GM12874 (cell line): ENCODE data around the gene FGF14.

Experiments
- TF ChIP-seq, protein P1 (sequence below): IDR thresholded peaks from 2 replicates; pipeline ENCODE4 v1.5.1; 2011; ENCODE audit warnings: low read depth, mild to moderate bottlenecking, control low read depth, low read length, moderate library complexity; ENCODE audit not compliant: insufficient read depth

Gene FGF14

DNA sequence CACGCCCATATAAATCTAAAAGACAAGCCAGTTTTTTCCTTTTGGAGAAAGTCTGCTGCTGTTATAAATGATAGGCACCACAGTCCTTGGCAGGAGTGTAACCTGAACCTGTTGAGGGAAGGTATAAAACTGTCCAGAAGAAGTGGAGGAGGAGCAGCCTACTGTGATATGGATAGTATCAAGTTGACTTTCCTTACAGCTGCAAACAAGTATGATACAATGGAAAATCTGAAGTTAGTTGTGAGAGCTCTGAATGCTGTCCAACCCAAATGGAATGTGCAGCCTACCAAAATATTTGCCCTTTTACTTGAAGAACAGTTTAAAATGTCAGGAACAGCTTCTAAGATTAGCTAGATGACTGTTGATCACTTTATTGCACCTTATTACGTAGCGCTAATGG is 399.6 kb downstream of the FGF14 start:
- TF ChIP-seq, protein P1, sequence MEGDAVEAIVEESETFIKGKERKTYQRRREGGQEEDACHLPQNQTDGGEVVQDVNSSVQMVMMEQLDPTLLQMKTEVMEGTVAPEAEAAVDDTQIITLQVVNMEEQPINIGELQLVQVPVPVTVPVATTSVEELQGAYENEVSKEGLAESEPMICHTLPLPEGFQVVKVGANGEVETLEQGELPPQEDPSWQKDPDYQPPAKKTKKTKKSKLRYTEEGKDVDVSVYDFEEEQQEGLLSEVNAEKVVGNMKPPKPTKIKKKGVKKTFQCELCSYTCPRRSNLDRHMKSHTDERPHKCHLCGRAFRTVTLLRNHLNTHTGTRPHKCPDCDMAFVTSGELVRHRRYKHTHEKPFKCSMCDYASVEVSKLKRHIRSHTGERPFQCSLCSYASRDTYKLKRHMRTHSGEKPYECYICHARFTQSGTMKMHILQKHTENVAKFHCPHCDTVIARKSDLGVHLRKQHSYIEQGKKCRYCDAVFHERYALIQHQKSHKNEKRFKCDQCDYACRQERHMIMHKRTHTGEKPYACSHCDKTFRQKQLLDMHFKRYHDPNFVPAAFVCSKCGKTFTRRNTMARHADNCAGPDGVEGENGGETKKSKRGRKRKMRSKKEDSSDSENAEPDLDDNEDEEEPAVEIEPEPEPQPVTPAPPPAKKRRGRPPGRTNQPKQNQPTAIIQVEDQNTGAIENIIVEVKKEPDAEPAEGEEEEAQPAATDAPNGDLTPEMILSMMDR: no peak

DNA sequence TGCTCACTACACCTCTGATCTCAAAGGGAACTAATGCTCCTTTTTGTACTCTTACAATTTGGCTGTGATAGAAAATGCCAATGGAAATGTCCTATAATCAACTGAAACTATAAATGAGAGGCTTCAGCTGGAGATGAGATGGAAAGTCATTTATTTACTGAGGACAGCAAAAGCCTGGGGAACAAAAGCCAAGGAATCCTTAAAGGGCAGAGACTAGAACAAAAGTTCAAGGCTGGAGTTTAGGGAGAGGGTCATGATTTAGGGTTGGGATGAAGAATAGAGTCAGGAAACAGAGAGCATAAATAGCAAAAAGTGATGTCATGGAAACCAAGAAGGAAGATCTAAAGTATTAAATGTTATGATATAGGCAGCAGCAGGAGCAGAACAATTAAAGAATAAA is 401.1 kb downstream of the FGF14 start:
- TF ChIP-seq, protein P1: no peak

DNA sequence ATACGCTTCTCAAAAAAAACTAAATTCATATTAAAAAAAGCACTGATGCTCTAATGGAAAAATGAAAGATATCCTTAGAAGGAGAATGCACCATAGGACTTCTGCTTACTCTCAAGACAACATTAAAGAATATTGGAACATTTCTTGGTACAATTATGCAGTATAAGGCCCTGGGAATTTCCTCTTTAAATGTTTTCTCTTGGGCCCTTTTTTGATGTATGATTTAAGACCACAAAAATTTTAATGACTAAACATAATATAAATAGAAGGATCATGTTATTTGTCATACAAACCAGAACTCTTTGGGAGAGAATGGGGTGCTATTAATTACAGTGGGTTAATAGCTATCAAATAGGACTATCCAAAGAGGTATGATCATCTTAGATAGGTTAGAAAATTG is 403.7 kb downstream of the FGF14 start:
- TF ChIP-seq, protein P1: no peak

DNA sequence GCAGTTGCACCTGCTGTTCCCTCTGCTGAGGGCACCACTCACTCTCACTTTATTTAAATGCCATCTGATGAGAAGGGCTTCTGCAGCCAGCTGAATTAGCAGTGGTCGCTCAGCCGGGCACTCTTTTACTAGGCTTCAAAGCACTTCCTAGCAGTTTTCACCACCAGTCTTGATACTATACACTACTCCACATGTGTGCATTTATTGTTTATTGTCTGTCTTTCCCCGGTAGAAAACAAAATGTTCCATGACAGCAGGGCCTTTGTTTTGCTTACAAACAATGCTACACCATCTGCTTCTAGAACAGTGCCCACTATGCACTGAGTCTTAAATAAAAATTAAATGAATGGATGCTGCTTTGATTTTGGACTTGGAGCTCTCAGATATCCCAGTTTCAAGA is 404.9 kb downstream of the FGF14 start:
- TF ChIP-seq, protein P1: no peak

DNA sequence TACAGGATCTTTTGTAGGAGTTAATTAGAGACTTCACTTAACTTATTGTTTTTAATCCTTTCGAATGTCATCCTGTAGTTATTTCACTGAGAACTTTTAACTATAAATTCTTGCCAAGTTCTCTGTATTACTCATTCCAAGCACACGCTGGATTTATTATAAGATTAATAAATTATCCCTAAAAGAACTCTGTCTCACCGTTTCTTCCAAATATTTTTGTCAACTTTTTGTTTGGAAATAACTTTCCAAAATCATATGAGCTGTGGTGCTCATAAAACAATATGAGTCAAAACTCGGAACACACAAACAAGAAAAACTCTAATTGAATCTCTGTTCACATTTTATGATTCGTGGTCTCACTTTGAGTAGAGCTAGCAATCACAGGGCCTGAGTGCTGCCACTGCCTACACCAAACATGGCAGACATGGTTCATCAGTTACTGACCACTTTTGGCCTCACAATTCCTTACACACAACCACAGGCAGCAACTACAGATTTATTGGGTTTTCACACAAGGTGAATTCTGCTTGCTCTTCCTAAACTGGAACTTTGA is 412.0 kb downstream of the FGF14 start:
- TF ChIP-seq, protein P1: no peak

DNA sequence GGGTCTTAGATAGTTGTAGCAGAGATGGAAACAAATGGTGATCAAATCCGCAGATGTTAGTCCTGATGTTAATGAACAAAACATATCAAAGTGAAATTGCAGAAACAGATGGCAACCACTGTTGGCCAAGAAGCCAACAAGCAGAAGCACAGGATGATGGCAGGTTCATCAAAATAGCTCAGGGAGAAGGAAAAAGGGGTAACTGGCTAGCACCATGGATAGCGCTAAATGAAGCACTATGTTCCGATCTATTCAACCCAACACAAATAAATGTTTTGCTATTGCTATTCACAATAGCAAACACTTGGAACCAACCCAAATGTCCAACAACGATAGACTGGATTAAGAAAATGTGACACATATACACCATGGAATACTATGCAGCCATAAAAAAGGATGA is 413.7 kb downstream of the FGF14 start:
- TF ChIP-seq, protein P1: no peak

DNA sequence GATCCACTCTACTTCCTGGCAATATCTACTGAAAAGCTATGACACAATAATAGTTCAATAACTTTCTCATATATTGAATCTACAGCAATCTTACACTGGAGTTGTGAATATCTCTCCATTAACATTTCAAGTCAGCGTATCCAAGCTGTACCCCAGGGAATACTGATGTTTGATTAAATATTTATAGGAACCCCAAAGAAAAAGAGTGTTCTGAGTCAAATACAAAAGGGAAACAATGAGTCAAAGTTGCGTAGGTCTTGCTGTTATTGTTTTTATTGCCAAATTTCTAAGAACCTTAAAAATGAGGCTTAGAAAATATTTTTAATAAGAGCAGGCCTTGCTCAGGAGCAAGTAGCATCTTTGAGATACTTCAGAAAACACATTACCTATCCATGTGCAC is 415.5 kb downstream of the FGF14 start:
- TF ChIP-seq, protein P1: no peak
